ENCODE data around the gene ACTG2. TPM values are rescaled to one million over a fixed set of nuclear protein-coding genes. Genes with fewer than 3 reads are reported as not detected.

The ACTG2 gene
- total RNA-seq, 4 donors from 2014 or later = 9.4 to 43.5 (median 20.7) TPM

DNA sequence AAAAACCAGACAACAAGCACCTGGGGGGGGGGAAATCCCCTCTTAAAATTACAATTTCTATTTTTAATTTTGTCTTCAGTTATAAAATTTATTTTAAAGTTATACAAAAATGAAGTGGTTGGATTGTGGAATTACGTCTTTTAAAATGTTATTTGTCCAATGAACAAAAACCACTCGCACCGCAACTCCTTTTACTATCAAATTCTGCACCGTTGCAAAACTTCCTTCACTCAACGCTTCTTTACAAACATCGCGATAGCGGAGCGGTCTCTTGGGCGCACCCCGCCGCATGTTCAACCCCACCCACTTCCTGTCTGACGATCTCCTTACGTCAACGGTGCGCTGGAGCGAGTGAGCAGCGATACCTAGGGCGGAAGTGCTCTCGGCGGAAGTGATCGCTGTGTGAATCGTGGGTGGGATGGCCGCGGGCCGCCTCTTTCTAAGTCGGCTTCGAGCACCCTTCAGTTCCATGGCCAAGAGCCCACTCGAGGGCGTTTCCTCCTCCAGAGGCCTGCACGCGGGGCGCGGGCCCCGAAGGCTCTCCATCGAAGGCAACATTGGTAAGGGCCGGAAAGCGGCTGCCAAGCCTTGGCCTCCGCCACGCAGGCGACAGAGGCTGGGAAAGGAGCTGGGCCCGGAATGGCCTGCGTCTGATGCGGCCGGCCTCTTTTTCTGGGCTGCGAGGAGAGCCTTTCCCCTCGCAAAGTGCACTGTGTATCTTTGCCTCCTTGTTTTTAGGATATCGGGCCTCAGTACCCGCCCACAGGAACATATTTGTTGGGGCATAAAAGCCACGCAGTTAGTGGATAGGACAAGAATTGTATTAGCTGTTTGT is 33.9 kb downstream of the ACTG2 start, which contains the start of gene DGUOK:
TSS of gene DGUOK (plus strand) at position 388 of the 835 bp plus-strand sequence. CDS start at position 419, 31 bp downstream.
- 1% methylated on average over 33 of the region's 50 CpGs for WGBS
- Histone ChIP-seq H3K4me3 (peak within 1 kb of the TSS; percentile 63), H3K27ac (peak within 1 kb of the TSS; percentile 90), H3K36me3 (no peaks in the 10 kb centered on the region), H3K9me3 (no peaks in the 10 kb centered on the region), H3K4me1 (peaks cover 44% of the 10 kb centered on the region), H3K27me3 (no peaks in the 10 kb centered on the region)
- DNase-seq (ENCODE audit: low spot score in 2 of 2) = peak; percentile 98 to 99
- peak; percentile 95 to 97 (median 96) for TF ChIP-seq POLR2AphosphoS5 (IDR thresholded peaks at IDR 0.05)
- no peak for TF ChIP-seq CTCF (IDR thresholded peaks at IDR 0.05)
- TF ChIP-seq POLR2A (IDR thresholded peaks at IDR 0.05) = peak; percentile 57 to 96
- TF ChIP-seq EP300 (IDR thresholded peaks at IDR 0.05) = no peak

GRCh38 chr2:73927344-73927743 is 34.5 kb downstream of the ACTG2 start:
- no peak for DNase-seq (ENCODE audit: low spot score in 2 of 2)
- TF ChIP-seq EP300 (IDR thresholded peaks at IDR 0.05) = no peak
- TF ChIP-seq POLR2AphosphoS5 (IDR thresholded peaks at IDR 0.05) = no peak
- TF ChIP-seq CTCF (IDR thresholded peaks at IDR 0.05) = no peak
- TF ChIP-seq POLR2A (IDR thresholded peaks at IDR 0.05) = no peak
- no peaks in the 10 kb centered on the region for H3K9me3 ChIP-seq
- peak overlapping the region; percentile 90 for H3K27ac ChIP-seq
- WGBS = 19% methylated on average over 6 of the region's 6 CpGs
- H3K4me3 ChIP-seq = peak overlapping the region; percentile 63
- peaks cover 49% of the 10 kb centered on the region for H3K4me1 ChIP-seq
- no peaks in the 10 kb centered on the region for H3K27me3 ChIP-seq
- H3K36me3 ChIP-seq = no peaks in the 10 kb centered on the region

- Histone ChIP-seq H3K36me3 (peaks cover 4% of the 10 kb centered on the region), H3K27me3 (no peaks in the 10 kb centered on the region), H3K27ac (no peak overlapping the region), H3K4me1 (peaks cover 61% of the 10 kb centered on the region), H3K4me3 (no peak overlapping the region), H3K9me3 (no peaks in the 10 kb centered on the region)
- WGBS = 88% methylated on average over 2 of the region's 2 CpGs
- TF ChIP-seq EP300 (IDR thresholded peaks at IDR 0.05) = no peak
- no peak for TF ChIP-seq POLR2AphosphoS5 (IDR thresholded peaks at IDR 0.05)
- TF ChIP-seq POLR2A (IDR thresholded peaks at IDR 0.05) = no peak
- TF ChIP-seq CTCF (IDR thresholded peaks at IDR 0.05) = no peak
- DNase-seq (ENCODE audit: low spot score in 2 of 2) = no peak
Measured at GRCh38 chr2:73928963-73929347, 36.1 kb downstream of the ACTG2 start.

DNA sequence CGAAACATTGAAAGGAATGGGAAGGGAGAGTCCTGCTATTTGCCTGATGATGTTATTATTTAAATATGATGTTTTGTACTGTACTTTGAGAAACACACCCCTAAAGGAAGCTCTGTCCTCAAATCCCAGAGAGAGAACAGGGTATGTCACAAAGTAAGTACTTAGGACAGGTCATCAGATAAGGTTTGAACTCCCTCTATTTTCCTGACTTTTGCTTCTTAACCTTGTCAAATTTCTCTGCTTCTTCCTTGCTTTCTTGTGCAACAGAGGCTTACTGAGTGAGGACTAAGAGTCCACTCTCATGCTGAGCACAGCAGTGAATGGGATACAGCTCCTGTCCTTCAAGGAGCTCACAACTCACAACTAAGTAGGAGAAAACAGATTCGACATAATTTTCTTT is 37.6 kb downstream of the ACTG2 start:
- Histone ChIP-seq H3K36me3 (peaks cover 4% of the 10 kb centered on the region), H3K4me3 (no peak overlapping the region), H3K4me1 (peaks cover 61% of the 10 kb centered on the region), H3K27me3 (no peaks in the 10 kb centered on the region), H3K27ac (no peak overlapping the region), H3K9me3 (no peaks in the 10 kb centered on the region)
- 71% methylated on average over 2 of the region's 2 CpGs for WGBS
- DNase-seq (ENCODE audit: low spot score in 2 of 2) = no peak
- TF ChIP-seq EP300 (IDR thresholded peaks at IDR 0.05) (no peak), POLR2AphosphoS5 (IDR thresholded peaks at IDR 0.05) (no peak)

DNA sequence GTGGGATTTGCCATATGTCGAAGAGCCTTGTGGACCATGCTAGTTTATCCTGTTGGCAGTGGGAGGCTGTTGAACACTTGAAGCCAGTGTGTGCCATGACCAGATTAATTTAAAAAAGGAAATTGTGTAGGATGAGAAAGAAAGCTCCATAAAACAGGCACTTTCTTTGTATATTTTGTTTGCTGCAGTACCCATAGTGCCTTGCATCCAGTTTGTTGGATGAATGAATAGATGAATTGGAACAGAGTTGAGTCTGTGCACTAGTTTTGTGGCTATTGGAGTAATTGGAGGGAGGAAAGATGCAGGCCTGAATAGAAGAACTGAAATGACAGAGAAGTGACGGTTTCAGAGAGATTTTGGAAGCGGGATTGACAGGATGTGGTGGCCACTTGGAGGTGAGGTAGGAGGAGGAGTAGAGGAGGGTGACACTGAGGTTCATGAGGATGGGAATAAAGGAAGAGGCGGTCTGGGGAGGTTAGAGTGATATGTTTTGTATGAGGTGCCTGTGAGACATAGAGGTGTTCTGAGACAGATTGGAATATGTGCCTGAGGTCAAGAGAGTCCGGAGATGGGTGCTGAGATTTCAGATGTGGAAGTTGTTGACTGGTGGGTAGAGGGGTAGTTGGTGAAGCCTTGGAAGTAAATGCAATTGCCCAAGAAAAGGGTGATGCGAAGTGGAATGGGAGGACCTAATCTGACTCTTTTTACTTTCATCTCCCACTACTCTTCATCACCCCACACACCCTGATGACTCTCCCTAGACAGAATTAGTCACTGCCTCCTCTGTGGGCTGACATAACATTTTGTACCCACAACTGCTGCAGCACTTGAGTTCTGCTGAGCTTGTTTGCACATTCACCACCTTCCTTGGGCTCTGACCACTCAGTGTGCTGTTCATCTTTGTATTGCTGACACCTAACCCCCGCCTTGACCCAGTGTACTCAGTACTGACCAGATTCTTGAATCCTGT is 39.0 kb downstream of the ACTG2 start:
- Histone ChIP-seq H3K36me3 (peaks cover 4% of the 10 kb centered on the region), H3K4me1 (peaks cover 61% of the 10 kb centered on the region), H3K27me3 (no peaks in the 10 kb centered on the region), H3K4me3 (no peak overlapping the region), H3K9me3 (no peaks in the 10 kb centered on the region), H3K27ac (no peak overlapping the region)
- TF ChIP-seq CTCF (IDR thresholded peaks at IDR 0.05) (no peak), EP300 (IDR thresholded peaks at IDR 0.05) (no peak), POLR2AphosphoS5 (IDR thresholded peaks at IDR 0.05) (no peak), POLR2A (IDR thresholded peaks at IDR 0.05) (no peak)
- DNase-seq (ENCODE audit: low spot score in 2 of 2) = no peak
- 89% methylated on average over 7 of the region's 7 CpGs for WGBS
